ENCODE results near the gene SMYD1.

DNA sequence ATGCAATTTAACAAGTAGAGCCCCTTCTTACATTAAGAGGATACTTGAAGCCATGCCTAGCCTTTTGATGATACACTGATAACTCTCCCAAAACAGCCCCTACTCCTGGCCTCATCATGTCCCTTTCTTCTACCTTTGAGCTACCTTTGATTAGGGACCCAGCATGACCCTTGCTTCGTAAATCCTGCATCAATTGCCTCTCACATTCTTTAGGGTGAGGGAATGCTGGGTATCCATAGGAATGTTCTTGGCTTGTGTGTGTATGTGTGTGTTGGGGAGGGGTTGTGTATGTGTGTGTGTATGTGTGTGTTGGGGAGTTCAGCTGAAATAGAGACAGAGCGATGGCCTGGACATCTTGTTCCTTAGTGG lies 6.7 kb upstream of the SMYD1 start:
- no peak for TF ChIP-seq L3MBTL2 (conservative IDR thresholded peaks at IDR 0.05)
- no peak for TF ChIP-seq SP1 (IDR thresholded peaks at IDR 0.05)
- no peak for TF ChIP-seq ARNT (IDR thresholded peaks at IDR 0.05)
- TF ChIP-seq TARDBP (IDR thresholded peaks at IDR 0.05), result no peak
- TF ChIP-seq CTBP1 (IDR thresholded peaks at IDR 0.05; ENCODE audit: borderline replicate concordance), result no peak
- no peak for TF ChIP-seq FOXM1 (IDR thresholded peaks at IDR 0.05; ENCODE audit: borderline replicate concordance)
- no peak for TF ChIP-seq ZNF384 (IDR thresholded peaks at IDR 0.05)
- no peak for TF ChIP-seq FOXA1 (IDR thresholded peaks at IDR 0.05)
- TF ChIP-seq NFRKB (IDR thresholded peaks at IDR 0.05), result no peak
- TF ChIP-seq BHLHE40 (IDR thresholded peaks at IDR 0.05; ENCODE audit: borderline replicate concordance), result no peak
- TF ChIP-seq HDGF (IDR thresholded peaks at IDR 0.05; ENCODE audit: borderline replicate concordance), result no peak
- no peak for TF ChIP-seq ELF4 (IDR thresholded peaks at IDR 0.05)
- no peak for TF ChIP-seq FOXK2 (IDR thresholded peaks at IDR 0.05)
